Pancreas (tissue), 10 donors: Measurements from ENCODE around the gene ALOX12. TPM values are rescaled to one million over a fixed set of nuclear protein-coding genes. Genes with fewer than 3 reads are reported as not detected.
"Not testable (repeated sequence)": the region's sequence is repeated elsewhere in the genome, so short reads cannot be mapped to it uniquely, and the experiment has no call there.

Source experiments
- ATAC-seq, 4 donors: fragments of 200-7000 bp; cut with Tn5 transposase; one replicate each; pipeline versions ENCODE4 v1.8.0 to v1.9.1; 2020; ENCODE audit warnings: mild to moderate bottlenecking in 4 of 4, moderate library complexity in 4 of 4
- DNase-seq, 6 donors: peaks; one replicate each; pipeline ENCODE4 v3.0.0-alpha.2; 2020
- FAIRE-seq: peaks from 2 replicates; lab custom pipeline; 2012; peaks lifted over from hg19 to GRCh38; lab: Jason Lieb, UNC
- H3K27ac ChIP-seq, 4 donors: fragments of 200-600 bp; sonication (generic); 1 replicate in 3 of 4; 2 replicates in 1 of 4; pipeline versions ENCODE4 v1.5.0 to v1.8.0; 2020
- H3K27me3 ChIP-seq, 4 donors: fragments of 200-600 bp; one replicate each; pipeline ENCODE4 v1.8.0; 2021
- H3K36me3 ChIP-seq, 3 donors: fragments of 200-600 bp; sonication (generic) in 1 of 3; one replicate each; pipeline versions ENCODE4 v1.5.0 to v1.8.0; 2020 to 2021
- H3K4me1 ChIP-seq, 3 donors: fragments of 200-600 bp; one replicate each; pipeline ENCODE4 v1.8.0; 2021
- H3K4me3 ChIP-seq, 4 donors: fragments of 200-600 bp; sonication (generic) in 2 of 4; one replicate each; pipeline versions ENCODE4 v1.5.0 to v1.8.0; 2020 to 2021
- H3K9me3 ChIP-seq, 4 donors: fragments of 200-600 bp; one replicate each; pipeline ENCODE4 v1.8.0; 2021
- CTCF ChIP-seq, 4 donors: fragments of 200-600 bp; sonication (generic) in 3 of 4; IDR thresholded peaks; one replicate each; pipeline versions ENCODE4 v1.5.0 to v1.8.0; 2021; ENCODE audit warnings: antibody characterized with exemption in 4 of 4
- WGBS, 2 donors: extraction: QIAGEN DNeasy Blood & Tissue Kit; methylation state at CpG; one replicate each; pipeline ENCODE4 v1.1.7; 2013; 5-methylcytosine and 5-hydroxymethylcytosine counted together
- intact Hi-C, 3 donors: fragments of 100-400 bp; cut with DNase I; formaldehyde crosslinking; loops; one replicate each; pipeline versions ENCODE4 v1.11.1 to v1.14.2; 2022
- polyA plus RNA-seq, 2 donors: library from polyadenylated mRNA; stranded (reverse); fragments of 200-250 nt; gene quantifications; one replicate each; pipeline ENCODE4 v1.2.3, GENCODE V29; 2013
- total RNA-seq, 6 donors: library from RNA; stranded (reverse); fragmentation: NEBNext Ultra II Directional in 4 of 6; extraction: Animal tissue kit (Norgen Biotek cat#: 25700) in 4 of 6; gene quantifications; one replicate each; pipeline versions ENCODE4 v1.2.1 to v1.2.4, GENCODE V29; 2021 to 2023
- donor health status: healthy with polysubstance abuse.
- donor health status: DM: no; HTN: no; CAD: no; lungs with moderate emphysema.
- donor health status: DM: no; HTN: no; CAD: no.
- donor health status: control.
- donor health status: control.
- donor health status: Bipolar disorder and iron deficiency.
- donor health status: DM: yes; HTN: yes; CAD: no.
- donor health status: DM: no; HTN: no; CAD: no.
- donor health status: DM: no; HTN: no; CAD: no.
- donor health status: DM: yes; HTN: yes; CAD: no.

The ALOX12 gene
- total and polyA plus RNA-seq, 8 donors: not detected

- ATAC-seq: no peak
- no peaks in the 10 kb centered on the region for H3K27me3 ChIP-seq
- H3K9me3 ChIP-seq: no peaks in the 10 kb centered on the region
- no peak overlapping the region for H3K27ac ChIP-seq
- intact Hi-C loops: no loop called here
- no peak for FAIRE-seq
- no peak for TF ChIP-seq CTCF (IDR thresholded peaks at IDR 0.05)
- 69 to 81% methylated on average over 5 of the region's 5 CpGs for WGBS, 2 donors
- no peak overlapping the region for H3K4me3 ChIP-seq
- H3K36me3 ChIP-seq: no peaks in the 10 kb centered on the region
- no peak for DNase-seq
- no peaks in the 10 kb centered on the region for H3K4me1 ChIP-seq
These were observed 42.2 kb upstream of the ALOX12 start for GRCh38 chr17:6953689-6954088.

- intact Hi-C loops: no loop called here
- ATAC-seq (no peak), DNase-seq (no peak), FAIRE-seq (no peak)
- H3K36me3 ChIP-seq: no peaks in the 10 kb centered on the region
- no peak overlapping the region for H3K27ac ChIP-seq
- no peaks in the 10 kb centered on the region for H3K27me3 ChIP-seq
- no peak for TF ChIP-seq CTCF (IDR thresholded peaks at IDR 0.05)
- no peaks in the 10 kb centered on the region for H3K9me3 ChIP-seq
- 82 to 92% methylated on average over 3 of the region's 3 CpGs for WGBS, 2 donors
- H3K4me3 ChIP-seq: no peak overlapping the region
- H3K4me1 ChIP-seq: no peaks in the 10 kb centered on the region
These were observed 36.1 kb upstream of the ALOX12 start for GRCh38 chr17:6959700-6960099.

GRCh38 chr17:6969323-6969726 lies 26.5 kb upstream of the ALOX12 start:
- no peaks in the 10 kb centered on the region for H3K4me1 ChIP-seq
- ATAC-seq (no peak), DNase-seq (no peak), FAIRE-seq (no peak)
- no peak overlapping the region for H3K27ac ChIP-seq
- WGBS, 2 donors: 68 to 70% methylated on average over 4 of the region's 4 CpGs
- TF ChIP-seq CTCF (IDR thresholded peaks at IDR 0.05): no peak
- H3K36me3 ChIP-seq: no peaks in the 10 kb centered on the region
- no peaks in the 10 kb centered on the region for H3K9me3 ChIP-seq
- no peaks in the 10 kb centered on the region for H3K27me3 ChIP-seq
- no peak overlapping the region for H3K4me3 ChIP-seq
- intact Hi-C loops: no loop called here

GRCh38 chr17:6970992-6971391 lies 24.9 kb upstream of the ALOX12 start:
- DNase-seq (no peak), FAIRE-seq (no peak), ATAC-seq (no peak)
- no peak for TF ChIP-seq CTCF (IDR thresholded peaks at IDR 0.05)
- intact Hi-C loops: no loop called here
- H3K27me3 ChIP-seq: no peaks in the 10 kb centered on the region
- 70 to 78% methylated on average over 2 of the region's 2 CpGs for WGBS, 2 donors
- H3K4me1 ChIP-seq: no peaks in the 10 kb centered on the region
- no peak overlapping the region for H3K27ac ChIP-seq
- no peaks in the 10 kb centered on the region for H3K9me3 ChIP-seq
- H3K36me3 ChIP-seq: no peaks in the 10 kb centered on the region
- no peak overlapping the region for H3K4me3 ChIP-seq

GRCh38 chr17:6979440-6979839 lies 16.4 kb upstream of the ALOX12 start:
- DNase-seq, H3K27ac ChIP-seq, H3K36me3 ChIP-seq, H3K27me3 ChIP-seq, H3K4me1 ChIP-seq, ATAC-seq, intact Hi-C loops, H3K4me3 ChIP-seq, FAIRE-seq, H3K9me3 ChIP-seq: not testable (repeated sequence)
- WGBS, 2 donors: 87 to 91% methylated on average over 5 of the region's 5 CpGs

GRCh38 chr17:6981426-6981825 lies 14.4 kb upstream of the ALOX12 start:
- TF ChIP-seq CTCF (IDR thresholded peaks at IDR 0.05): no peak
- Histone ChIP-seq H3K36me3 (no peaks in the 10 kb centered on the region), H3K27ac (no peak overlapping the region), H3K27me3 (no peaks in the 10 kb centered on the region), H3K9me3 (no peaks in the 10 kb centered on the region), H3K4me1 (no peaks in the 10 kb centered on the region), H3K4me3 (no peak overlapping the region)
- intact Hi-C loops: no loop called here
- DNase-seq: no peak
- no peak for FAIRE-seq
- 55 to 75% methylated on average over 1 of the region's 1 CpG for WGBS, 2 donors
- no peak for ATAC-seq
